OCI-LY7 (cell line): ENCODE measurements around the gene TMEM183A. TPM values are rescaled to one million over a fixed set of nuclear protein-coding genes. Genes with fewer than 3 reads are reported as not detected.

ENCODE experiments used
- Bru-seq: library from RNA; stranded (reverse); fragments of 400-500 nt; gene quantifications from one replicate; lab custom pipeline; 2021; lab: Mats Ljungman, UMichigan
- BruChase-seq, 2 experiments: library from RNA; stranded (reverse); fragments of 400-500 nt; gene quantifications; one replicate each; lab custom pipeline; 2021; lab: Mats Ljungman, UMichigan
- BruUV-seq: library from RNA; stranded (reverse); fragments of 400-500 nt; replicated peaks from 2 replicates; lab custom pipeline; 2021; lab: Mats Ljungman, UMichigan
- CTCF ChIA-PET: fragments of 300-600 bp; sonication (Branson Sonifier 250); formaldehyde crosslinking; loops from one replicate; lab custom pipeline; 2022; ENCODE audit warnings: antibody characterized with exemption; ENCODE audit not compliant: unreplicated experiment; lab: Charles Lee
- POLR2A ChIA-PET: fragments of 300-600 bp; sonication (Branson Sonifier 250); formaldehyde crosslinking; loops from one replicate; lab custom pipeline; 2022; ENCODE audit warnings: antibody characterized with exemption; lab: Charles Lee
- DNase-seq: peaks from one replicate; pipeline ENCODE4 v3.0.0-alpha.2; 2015; ENCODE audit warnings: low spot score
- H2AFZ ChIP-seq: fragments of 200-600 bp; sonication (generic), shearing (Covaris generic); 2 replicates; pipeline ENCODE4 v1.6.1; 2014; ENCODE audit warnings: mild to moderate bottlenecking, antibody characterized with exemption, low read length, moderate library complexity
- H3K27ac ChIP-seq: fragments of 200-600 bp; sonication (generic); 2 replicates; pipeline ENCODE4 v1.5.1; 2014; ENCODE audit warnings: mixed run types, low read depth, mild to moderate bottlenecking, moderate library complexity, low read length, inconsistent platforms; ENCODE audit not compliant: poor library complexity, severe bottlenecking
- H3K36me3 ChIP-seq: fragments of 200-600 bp; sonication (generic); 2 replicates; pipeline ENCODE4 v1.6.1; 2014; ENCODE audit warnings: mild to moderate bottlenecking, antibody characterized with exemption, low read length, moderate library complexity, mixed read lengths; ENCODE audit not compliant: insufficient read depth
- H3K4me1 ChIP-seq: fragments of 200-600 bp; sonication (generic); 2 replicates; pipeline ENCODE4 v1.5.1; 2014; ENCODE audit warnings: mild to moderate bottlenecking, low read length; ENCODE audit not compliant: insufficient read depth, poor library complexity, severe bottlenecking
- H3K4me2 ChIP-seq: fragments of 200-600 bp; sonication (generic); 2 replicates; pipeline ENCODE4 v1.6.1; 2014; ENCODE audit warnings: mild to moderate bottlenecking, low read length
- H3K4me3 ChIP-seq: fragments of 200-600 bp; sonication (generic); 2 replicates; pipeline ENCODE4 v1.5.1; 2014; ENCODE audit warnings: mild to moderate bottlenecking, low read depth, low read length; ENCODE audit not compliant: poor library complexity, severe bottlenecking
- H3K79me2 ChIP-seq: fragments of 200-600 bp; sonication (generic); 2 replicates; pipeline ENCODE4 v1.6.1; 2016; ENCODE audit warnings: low read depth, mild to moderate bottlenecking, low read length, moderate library complexity, mixed read lengths; ENCODE audit not compliant: insufficient read depth
- H3K9me2 ChIP-seq: fragments of 200-600 bp; sonication (generic); 2 replicates; pipeline ENCODE4 v1.6.1; 2016; ENCODE audit warnings: mild to moderate bottlenecking, low read length, mixed read lengths; ENCODE audit not compliant: insufficient read depth
- H3K9me3 ChIP-seq: fragments of 200-600 bp; sonication (generic); 2 replicates; pipeline ENCODE4 v1.6.1; 2014; ENCODE audit warnings: mild to moderate bottlenecking, mixed run types, low read length, mixed read lengths
- H4K20me1 ChIP-seq: fragments of 200-600 bp; sonication (generic); 2 replicates; pipeline ENCODE4 v1.6.1; 2014; ENCODE audit warnings: mild to moderate bottlenecking, antibody characterized with exemption, low read length, moderate library complexity, mixed read lengths; ENCODE audit not compliant: insufficient read depth
- CTCF ChIP-seq: fragments of 200-600 bp; sonication (generic); conservative IDR thresholded peaks from 2 replicates; pipeline ENCODE4 v1.5.1; 2014; ENCODE audit warnings: mild to moderate bottlenecking, antibody characterized with exemption, low read length, moderate library complexity, mixed read lengths
- EZH2phosphoT487 ChIP-seq: fragments of 200-600 bp; sonication (generic); IDR thresholded peaks from 2 replicates; pipeline ENCODE4 v1.6.1; 2018; ENCODE audit warnings: low read depth, borderline replicate concordance, mild to moderate bottlenecking, mixed run types, antibody characterized with exemption, low read length, moderate library complexity, mixed read lengths
- intact Hi-C: fragments of 100-400 bp; cut with micrococcal nuclease; formaldehyde crosslinking; loops from one replicate; pipeline ENCODE4 v1.10.0; 2022; ENCODE audit not compliant: unreplicated experiment
- long read RNA-seq: library from polyadenylated mRNA; stranded (forward); transcript quantifications from one replicate; pipeline ENCODE4 v2.0.0, GENCODE V29; 2022
- total RNA-seq, 2 experiments: library from RNA; depleted of rRNA in 1 of 2; stranded (reverse); fragments of >200 nt in 1 of 2; shearing (Covaris generic) in 1 of 2; gene quantifications; 2 replicates each; pipeline ENCODE4 v1.2.3, GENCODE V29; 2014 to 2022

Gene TMEM183A
- 92.4 and 99.3 TPM in 2 replicates for total RNA-seq (2014; rRNA removed; shearing (Covaris generic))
- total RNA-seq (2022) = 75.5 and 83.9 TPM in 2 replicates
- Bru-seq, nascent RNA = percentile 86 among the genes with signal in this experiment
- percentile 90 among the genes with signal in this experiment for BruChase-seq, experiment 1, labeled RNA remaining after a 6-hour chase
- BruChase-seq, experiment 2, labeled RNA remaining after a 2-hour chase = percentile 79 among the genes with signal in this experiment
- long read RNA-seq, transcript TMEM183A-201 (8 exons, 3,019 nt) = major isoform, 150 of 255 reads
- long read RNA-seq, partial matches to known transcripts = 29 of 255 reads
- long read RNA-seq, other reads (novel, unspliced or antisense) = 76 of 255 reads

- Histone ChIP-seq H3K79me2 (peaks cover 45% of the 10 kb centered on the region), H4K20me1 (peaks cover 5% of the 10 kb centered on the region; the same call in 1 of the 2 replicates), H3K9me3 (peaks cover 9% of the 10 kb centered on the region; the same call in 1 of the 2 replicates), H2AFZ (peak within 1 kb of the TSS; percentile 71; the same call in 1 of the 2 replicates), H3K27ac (peak within 1 kb of the TSS; percentile 54), H3K4me2 (peak within 1 kb of the TSS; percentile 92), H3K4me1 (peaks cover 17% of the 10 kb centered on the region), H3K9me2 (no peaks in the 10 kb centered on the region), H3K4me3 (peak within 1 kb of the TSS; percentile 84), H3K36me3 (peaks cover 37% of the 10 kb centered on the region)
- POLR2A ChIA-PET = interaction anchor here (0.5 to 2.1 kb wide), 16 partner anchors 10 to 477 kb away, joined by 3 to 8 read pairs (median 3); partner anchors contain the start of gene PPFIA4
- peak; percentile 99 for DNase-seq
- TF ChIP-seq CTCF (no peak), EZH2phosphoT487 (no peak)
- CTCF ChIA-PET = interaction anchor here (0.6 kb wide), 1 partner anchor 1581 kb away, joined by 3 read pairs; no protein-coding TSS in a partner anchor
- intact Hi-C loops = loop anchor here (10.0 kb wide), 2 partner anchors 392 to 662 kb away; partner anchors contain the start of genes PPP1R12B and UBE2T
- no TSS peak for BruUV-seq
Observed at GRCh38 chr1:203006948-203007871, at the start of gene TMEM183A. Gene TMEM183A (plus strand): TSS chr1:203007374. CDS start chr1:203007466, 92 bp downstream.

GRCh38 chr1:202957733-202958543 is 49.2 kb upstream of the TMEM183A start, which contains the start of gene ADIPOR1:
Gene ADIPOR1 (minus strand): TSS chr1:202958312. CDS start chr1:202951070, 7,242 bp downstream.
- H3K79me2 ChIP-seq = peaks cover 40% of the 10 kb centered on the region
- DNase-seq = peak; percentile 92
- TF ChIP-seq CTCF (no peak), EZH2phosphoT487 (no peak)
- H3K9me2 ChIP-seq = no peaks in the 10 kb centered on the region
- BruUV-seq = no TSS peak
- peak within 1 kb of the TSS; percentile 31 for H3K27ac ChIP-seq
- peak within 1 kb of the TSS; percentile 95 for H3K4me3 ChIP-seq
- H3K36me3 ChIP-seq = peaks cover 16% of the 10 kb centered on the region
- ChIA-PET POLR2A (no interaction called here), CTCF (no interaction called here)
- H3K4me1 ChIP-seq = peaks cover 14% of the 10 kb centered on the region
- H3K4me2 ChIP-seq = peak within 1 kb of the TSS; percentile 87
- H2AFZ ChIP-seq = peak within 1 kb of the TSS; percentile 74
- peaks cover 12% of the 10 kb centered on the region for H4K20me1 ChIP-seq
- no peaks in the 10 kb centered on the region for H3K9me3 ChIP-seq
- intact Hi-C loops = loop anchor here (2.0 to 5.0 kb wide), 2 partner anchors 31 to 71 kb away; partner anchors contain the start of genes KLHL12 and RABIF
